KBM-7 (cell line): Measurements from ENCODE around the gene NCOR1.
"Not testable (repeated sequence)": the region's sequence is repeated elsewhere in the genome, so short reads cannot be mapped to it uniquely, and the experiment has no call there.

Source experiments
- DNase-seq: peaks from one replicate; pipeline ENCODE4 v3.0.0-alpha.2; 2015
- in situ Hi-C: fragments of 300-500 bp; cut with MboI; formaldehyde crosslinking; loops from 2 replicates; pipeline ENCODE4 v1.14.3; 2020; ENCODE audit warnings: low sequenced_read_pairs, low pct_unique_long_range_greater_than_20kb, mixed read lengths

Gene NCOR1

GRCh38 chr17:16166766-16167165 lies 48.6 kb downstream of the NCOR1 start:
- DNase-seq, in situ Hi-C loops: not testable (repeated sequence)

DNA sequence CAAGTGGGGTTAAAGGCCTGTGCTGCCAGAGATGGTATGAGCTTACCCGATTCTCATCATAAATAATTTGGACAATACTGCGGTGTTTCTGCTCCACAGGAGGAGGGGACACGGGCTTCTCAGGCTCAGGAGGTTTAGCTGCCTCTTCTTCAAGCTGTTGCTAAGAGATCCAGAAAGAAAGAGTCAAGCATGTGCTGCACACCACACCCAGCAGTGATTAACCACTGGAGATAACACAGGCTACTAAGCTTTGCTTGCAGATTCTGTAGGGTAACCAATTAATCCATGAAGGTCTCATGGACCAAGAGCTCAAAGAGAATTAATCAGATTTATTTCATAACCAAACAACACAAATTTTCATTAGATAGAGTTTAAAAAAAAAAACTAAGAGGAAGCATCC lies 56.6 kb downstream of the NCOR1 start:
- no peak for DNase-seq
- in situ Hi-C loops = no loop called here

- in situ Hi-C loops = no loop called here
- DNase-seq = no peak
Measured at GRCh38 chr17:16155536-16155935, 59.8 kb downstream of the NCOR1 start.

DNA sequence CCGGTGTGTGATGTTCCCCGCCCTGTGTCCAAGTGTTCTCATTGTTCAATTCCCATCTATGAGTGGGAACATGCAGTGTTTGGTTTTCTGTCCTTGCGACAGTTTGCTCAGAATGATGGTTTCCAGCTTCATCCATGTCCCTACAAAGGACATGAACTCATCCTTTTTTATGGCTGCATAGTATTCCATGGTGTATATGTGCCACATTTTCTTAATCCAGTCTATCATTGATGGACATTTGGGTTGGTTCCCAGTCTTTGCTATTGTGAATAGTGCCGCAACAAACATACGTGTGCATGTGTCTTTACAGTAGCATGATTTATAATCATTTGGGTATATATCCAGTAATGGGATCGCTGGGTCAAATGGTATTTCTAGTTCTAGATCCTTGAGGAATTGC lies 63.0 kb downstream of the NCOR1 start:
- in situ Hi-C loops, DNase-seq: not testable (repeated sequence)

- in situ Hi-C loops = no loop called here
- no peak for DNase-seq
Measured at GRCh38 chr17:16150251-16150856, 65.0 kb downstream of the NCOR1 start.

- in situ Hi-C loops = no loop called here
- no peak for DNase-seq
Measured at GRCh38 chr17:16148596-16148995, 66.7 kb downstream of the NCOR1 start.

DNA sequence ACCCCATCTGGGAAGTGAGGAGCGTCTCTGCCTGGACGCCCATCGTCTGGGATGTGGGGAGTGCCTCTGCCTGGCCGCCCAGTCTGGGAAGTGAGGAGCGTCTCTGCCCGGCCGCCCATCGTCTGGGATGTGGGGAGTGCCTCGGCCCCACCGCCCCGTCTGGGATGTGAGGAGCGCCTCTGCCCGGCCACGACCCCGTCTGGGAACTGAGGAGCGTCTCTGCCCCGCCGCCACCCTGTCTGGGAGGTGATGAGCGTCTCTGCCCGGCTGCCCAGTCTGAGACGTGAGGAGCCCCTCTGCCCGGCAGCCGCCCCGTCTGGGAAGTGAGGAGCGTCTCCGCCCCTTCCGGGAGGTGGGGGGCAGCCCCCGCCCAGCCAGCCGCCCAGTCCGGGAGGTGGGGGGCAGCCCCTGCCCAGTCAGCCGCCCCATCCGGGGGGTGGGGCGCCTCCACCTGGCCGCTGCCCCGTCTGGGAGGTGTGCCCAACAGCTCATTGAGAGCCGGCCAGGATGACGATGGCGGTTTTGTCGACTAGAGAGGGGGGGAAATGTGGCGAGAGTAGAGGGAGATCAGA lies 69.9 kb downstream of the NCOR1 start:
- DNase-seq, in situ Hi-C loops: not testable (repeated sequence)

GRCh38 chr17:16141685-16142084 lies 73.6 kb downstream of the NCOR1 start:
- DNase-seq = no peak
- in situ Hi-C loops = no loop called here

GRCh38 chr17:16140854-16141253 lies 74.5 kb downstream of the NCOR1 start:
- in situ Hi-C loops = no loop called here
- no peak for DNase-seq

DNA sequence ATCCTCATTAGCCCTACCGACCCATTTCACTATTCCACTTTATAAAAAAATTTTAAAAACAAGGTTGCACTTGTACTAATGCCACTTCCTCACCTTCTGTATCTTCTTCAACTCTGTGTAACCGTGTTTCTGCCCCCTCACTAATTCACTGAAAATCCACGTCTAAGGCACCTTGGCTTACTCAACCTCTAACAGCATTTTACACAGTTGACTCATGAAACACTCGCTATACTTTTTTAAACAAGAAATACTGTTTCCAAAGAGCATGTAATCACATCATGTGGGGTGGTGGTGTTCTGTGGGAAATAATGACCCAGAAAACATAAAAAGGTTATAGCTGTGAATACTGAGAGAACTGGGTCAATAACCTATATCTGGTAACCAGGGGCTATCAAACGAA lies 79.9 kb downstream of the NCOR1 start:
- no peak for DNase-seq
- in situ Hi-C loops = no loop called here

GRCh38 chr17:16131593-16131992 lies 83.7 kb downstream of the NCOR1 start:
- in situ Hi-C loops = no loop called here
- DNase-seq = no peak

- in situ Hi-C loops = no loop called here
- no peak for DNase-seq
Measured at GRCh38 chr17:16129441-16130205, 85.7 kb downstream of the NCOR1 start.

DNA sequence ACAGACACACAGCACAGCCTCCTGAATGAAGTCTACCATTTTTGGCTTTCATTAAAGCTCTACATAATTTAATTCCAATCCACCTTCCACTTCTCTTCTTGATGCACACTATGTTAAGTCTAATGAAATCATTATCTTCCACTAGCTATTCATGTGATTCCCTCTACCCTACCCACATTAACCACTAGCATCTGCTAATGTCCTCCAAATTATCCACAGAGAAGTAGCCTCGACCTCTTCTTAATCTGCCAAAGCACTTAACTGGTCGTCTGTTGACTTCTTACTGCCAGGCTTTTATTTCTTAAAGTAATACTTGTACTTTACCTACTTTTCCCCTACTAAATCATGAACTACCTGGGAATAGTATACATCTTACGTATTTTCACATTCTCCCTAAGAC lies 91.8 kb downstream of the NCOR1 start:
- in situ Hi-C loops = no loop called here
- no peak for DNase-seq

GRCh38 chr17:16122697-16123434 lies 92.5 kb downstream of the NCOR1 start:
- in situ Hi-C loops = no loop called here
- no peak for DNase-seq

GRCh38 chr17:16121915-16122314 lies 93.4 kb downstream of the NCOR1 start:
- DNase-seq = no peak
- in situ Hi-C loops = no loop called here

DNA sequence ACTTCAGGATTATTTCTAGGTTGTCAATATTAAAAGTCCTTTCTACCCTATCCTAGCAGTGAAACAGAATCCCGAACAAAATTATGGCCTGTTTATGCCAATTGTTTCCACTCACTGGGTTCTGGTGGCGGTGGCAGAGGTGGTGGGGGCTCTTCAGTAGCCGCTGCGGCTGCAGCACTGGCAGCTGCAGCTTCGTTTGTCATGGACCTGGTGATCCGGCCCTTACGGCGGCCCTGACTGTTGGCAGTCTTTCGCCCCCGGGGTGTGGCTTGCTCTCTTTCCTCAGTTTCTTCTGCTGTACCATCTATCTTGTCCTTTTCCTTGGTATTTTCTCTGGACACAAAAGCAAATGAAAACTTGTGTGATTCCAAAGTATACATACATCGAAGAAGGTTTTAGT lies 94.4 kb downstream of the NCOR1 start:
- in situ Hi-C loops = no loop called here
- no peak for DNase-seq

DNA sequence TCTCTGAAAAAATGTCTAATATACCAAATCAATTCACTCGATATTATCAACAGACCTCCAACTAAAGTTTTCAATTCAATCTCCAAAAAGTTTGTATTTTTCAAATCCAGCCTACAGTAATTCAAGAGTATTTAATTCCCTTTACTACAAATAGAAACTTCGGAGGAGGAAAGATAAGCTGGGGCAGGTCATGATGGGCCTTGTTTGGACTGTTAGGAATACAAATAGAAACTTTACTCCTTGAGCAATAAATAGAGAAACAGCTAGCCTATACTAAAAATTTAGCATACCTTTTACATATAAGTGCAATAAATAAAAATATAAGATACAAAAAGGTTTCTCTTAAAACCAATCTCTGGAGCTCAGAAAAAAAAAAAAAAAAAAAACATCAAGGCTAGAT lies 98.2 kb downstream of the NCOR1 start:
- in situ Hi-C loops = no loop called here
- no peak for DNase-seq

- DNase-seq, in situ Hi-C loops: not testable (repeated sequence)
Measured at GRCh38 chr17:16115077-16115698, 100.1 kb downstream of the NCOR1 start.

DNA sequence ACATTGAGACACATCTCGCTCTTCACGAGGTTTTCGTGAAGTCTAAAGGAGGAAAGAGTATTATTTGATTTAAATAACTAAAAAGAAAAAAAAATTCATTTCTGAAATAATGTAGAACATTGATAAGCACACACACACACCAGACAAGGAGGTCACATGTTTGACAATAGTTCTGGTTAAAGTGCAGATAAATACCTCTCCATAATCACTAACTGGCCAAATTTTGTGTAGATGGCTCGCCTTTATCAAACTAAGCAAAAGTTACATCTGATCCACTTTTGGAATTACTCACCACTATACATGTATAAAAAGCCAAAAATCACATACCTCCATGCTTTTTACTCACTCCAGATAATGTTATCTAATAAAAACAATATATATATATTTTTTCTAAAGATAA lies 106.5 kb downstream of the NCOR1 start:
- in situ Hi-C loops = no loop called here
- no peak for DNase-seq

- in situ Hi-C loops = no loop called here
- no peak for DNase-seq
Measured at GRCh38 chr17:16108386-16108785, 106.9 kb downstream of the NCOR1 start.
